Ascending aorta (tissue), 2 donors: Measurements from ENCODE around the gene ZNF524. TPM values are rescaled to one million over a fixed set of nuclear protein-coding genes. Genes with fewer than 3 reads are reported as not detected.
"Not testable (repeated sequence)": the region's sequence is repeated elsewhere in the genome, so short reads cannot be mapped to it uniquely, and the experiment has no call there.

Experiments used
- DNase-seq, 2 donors: peaks; one replicate each; pipeline ENCODE4 v3.0.0-alpha.2; 2019; ENCODE audit warnings: low spot score in 2 of 2
- H3K27ac ChIP-seq, 2 donors: fragments of 200-600 bp; sonication (generic); one replicate each; pipeline ENCODE4 v1.5.1; 2016 to 2017; ENCODE audit warnings: mild to moderate bottlenecking in 1 of 2
- H3K27me3 ChIP-seq: fragments of 200-600 bp; sonication (generic); one replicate; pipeline ENCODE4 v1.5.1; 2017
- H3K36me3 ChIP-seq, 2 donors: fragments of 200-600 bp; sonication (generic); one replicate each; pipeline ENCODE4 v1.5.1; 2016
- H3K4me1 ChIP-seq, 2 donors: fragments of 200-600 bp; sonication (generic); one replicate each; pipeline ENCODE4 v1.5.1; 2016 to 2017; ENCODE audit warnings: mild to moderate bottlenecking in 1 of 2
- H3K4me3 ChIP-seq, 2 donors: fragments of 200-600 bp; sonication (generic); one replicate each; pipeline ENCODE4 v1.5.1; 2016 to 2017; ENCODE audit warnings: mild to moderate bottlenecking in 1 of 2
- H3K9me3 ChIP-seq, 2 donors: fragments of 200-600 bp; sonication (generic); one replicate each; pipeline ENCODE4 v1.5.1; 2016
- CTCF ChIP-seq, 3 experiments: fragments of 200-600 bp in 2 of 3; fragments of 450-650 bp in 1 of 3; sonication (generic) in 2 of 3; IDR thresholded peaks; one replicate each; pipeline ENCODE4 v1.5.1; 2016 to 2019; ENCODE audit warnings: antibody characterized with exemption in 3 of 3, mild to moderate bottlenecking in 1 of 3, moderate library complexity in 1 of 3
- intact Hi-C: fragments of 100-400 bp; cut with DNase I; formaldehyde crosslinking; loops from one replicate; pipeline ENCODE4 v1.15.1; 2023
- total RNA-seq: library from RNA; depleted of rRNA; stranded (reverse); fragments of >200 nt; gene quantifications from one replicate; pipeline ENCODE4 v1.1.0, GENCODE V29; 2016

ZNF524 gene
- total RNA-seq, 1 donor from 2014 or later: 28.6 TPM

- Histone ChIP-seq H3K36me3 (no peaks in the 10 kb centered on the region), H3K4me3 (no peak overlapping the region), H3K4me1 (peaks cover 5 to 8% of the 10 kb centered on the region in 2 donors), H3K9me3 (no peaks in the 10 kb centered on the region), H3K27ac (no peak overlapping the region), H3K27me3 (no peaks in the 10 kb centered on the region)
- intact Hi-C loops: no loop called here
- no peak for DNase-seq
- TF ChIP-seq CTCF (IDR thresholded peaks at IDR 0.05): no peak
Observed at GRCh38 chr19:55554302-55554701, 45.8 kb upstream of the ZNF524 start.

GRCh38 chr19:55554741-55555152 lies 45.3 kb upstream of the ZNF524 start:
- no peak for TF ChIP-seq CTCF (IDR thresholded peaks at IDR 0.05)
- no peak for DNase-seq
- H3K27ac ChIP-seq: no peak overlapping the region
- no peaks in the 10 kb centered on the region for H3K36me3 ChIP-seq
- no peaks in the 10 kb centered on the region for H3K9me3 ChIP-seq
- intact Hi-C loops: no loop called here
- H3K27me3 ChIP-seq: no peaks in the 10 kb centered on the region
- H3K4me1 ChIP-seq: peaks cover 2 to 6% of the 10 kb centered on the region in 2 donors
- H3K4me3 ChIP-seq: no peak overlapping the region

- intact Hi-C loops: no loop called here
- Histone ChIP-seq H3K27ac (no peak overlapping the region), H3K4me3 (no peak overlapping the region), H3K9me3 (no peaks in the 10 kb centered on the region), H3K27me3 (no peaks in the 10 kb centered on the region), H3K4me1 (no peaks in the 10 kb centered on the region), H3K36me3 (no peaks in the 10 kb centered on the region)
- TF ChIP-seq CTCF (IDR thresholded peaks at IDR 0.05): no peak
- no peak for DNase-seq
Observed at GRCh38 chr19:55559684-55560083, 40.4 kb upstream of the ZNF524 start.

- no peak for TF ChIP-seq CTCF (IDR thresholded peaks at IDR 0.05)
- H3K9me3 ChIP-seq: no peaks in the 10 kb centered on the region
- no peak overlapping the region for H3K27ac ChIP-seq
- no peak overlapping the region for H3K4me3 ChIP-seq
- intact Hi-C loops: no loop called here
- no peaks in the 10 kb centered on the region for H3K4me1 ChIP-seq
- no peaks in the 10 kb centered on the region for H3K27me3 ChIP-seq
- H3K36me3 ChIP-seq: no peaks in the 10 kb centered on the region
- DNase-seq: no peak
Observed at GRCh38 chr19:55563261-55563690, 36.8 kb upstream of the ZNF524 start.

- no peak for TF ChIP-seq CTCF (IDR thresholded peaks at IDR 0.05)
- no peak overlapping the region for H3K4me3 ChIP-seq
- H3K27ac ChIP-seq: no peak overlapping the region
Observed at GRCh38 chr19:55566823-55567222, 33.3 kb upstream of the ZNF524 start.

GRCh38 chr19:55567708-55568328 lies 32.3 kb upstream of the ZNF524 start:
- Histone ChIP-seq H3K27me3 (no peaks in the 10 kb centered on the region), H3K36me3 (no peaks in the 10 kb centered on the region), H3K4me3 (no peak overlapping the region), H3K27ac (no peak overlapping the region), H3K4me1 (no peaks in the 10 kb centered on the region), H3K9me3 (no peaks in the 10 kb centered on the region)
- intact Hi-C loops: no loop called here
- TF ChIP-seq CTCF (IDR thresholded peaks at IDR 0.05): no peak
- DNase-seq: no peak

More at GRCh38 chr19:55566823-55567222, 33.3 kb upstream of the ZNF524 start:
- H3K9me3 ChIP-seq: no peaks in the 10 kb centered on the region
- H3K36me3 ChIP-seq: no peaks in the 10 kb centered on the region
- H3K4me1 ChIP-seq: no peaks in the 10 kb centered on the region
- intact Hi-C loops: no loop called here
- H3K27me3 ChIP-seq: no peaks in the 10 kb centered on the region
- no peak for DNase-seq

GRCh38 chr19:55569477-55569876 lies 30.6 kb upstream of the ZNF524 start:
- DNase-seq, intact Hi-C loops, H3K36me3 ChIP-seq, H3K9me3 ChIP-seq, H3K27ac ChIP-seq, H3K4me3 ChIP-seq, H3K27me3 ChIP-seq, H3K4me1 ChIP-seq: not testable (repeated sequence)

GRCh38 chr19:55573929-55574328 lies 26.2 kb upstream of the ZNF524 start:
- H3K9me3 ChIP-seq, H3K4me3 ChIP-seq, intact Hi-C loops, H3K4me1 ChIP-seq, H3K27ac ChIP-seq, H3K27me3 ChIP-seq, DNase-seq: not testable (repeated sequence)
- H3K36me3 ChIP-seq: peaks cover 13 to 19% of the 10 kb centered on the region in 2 donors
